GM12891 (cell line): ENCODE results near the gene CNDP2.

Source experiments
- POLR2A ChIP-seq: IDR thresholded peaks from 2 replicates; pipeline ENCODE4 v1.6.1; 2011; ENCODE audit warnings: low read depth, low read length, control low read depth
- POLR2AphosphoS5 ChIP-seq: IDR thresholded peaks from 2 replicates; pipeline ENCODE4 v1.6.1; 2011; ENCODE audit warnings: low read depth, low read length, control low read depth
- TAF1 ChIP-seq: IDR thresholded peaks from 2 replicates; pipeline ENCODE4 v1.6.1; 2011; ENCODE audit warnings: low read depth, low read length, control low read depth

GRCh38 chr18:74528913-74529312 lies 32.8 kb downstream of the CNDP2 start:
- TF ChIP-seq POLR2A (no peak), TAF1 (no peak), POLR2AphosphoS5 (no peak)
